IMR-90 (cell line): ENCODE data around the gene KCNK10. TPM values are rescaled to one million over a fixed set of nuclear protein-coding genes. Genes with fewer than 3 reads are reported as not detected.

Source experiments
- ATAC-seq: fragments of 200-7000 bp; cut with Tn5 transposase; 2 replicates; pipeline ENCODE4 v1.9.1; 2020; ENCODE audit warnings: low read depth, mild to moderate bottlenecking, moderate library complexity
- BruUV-seq: library from RNA; stranded (reverse); fragments of 400-500 nt; replicated peaks from 2 replicates; lab custom pipeline; 2021; lab: Mats Ljungman, UMichigan
- CTCF ChIA-PET: fragments of 300-600 bp; formaldehyde crosslinking; extraction: SDS; loops from one replicate; lab custom pipeline; 2021; ENCODE audit warnings: antibody characterized with exemption; lab: Yijun Ruan, JAX
- POLR2A ChIA-PET: fragments of 300-600 bp; sonication (Branson Sonifier 250); formaldehyde crosslinking; loops from one replicate; lab custom pipeline; 2022; ENCODE audit warnings: antibody characterized with exemption; ENCODE audit not compliant: unreplicated experiment; lab: Charles Lee
- DNase-seq: peaks from one replicate; pipeline ENCODE4 v3.0.0; 2013
- H2AFZ ChIP-seq: replicated peaks from 2 replicates; pipeline ENCODE3; 2013; ENCODE audit warnings: low read length, mild to moderate bottlenecking; ENCODE audit not compliant: poor library complexity
- H2AK5ac ChIP-seq: 2 replicates; pipeline ENCODE4 v1.6.1; 2013; ENCODE audit warnings: low read depth, low read length, inconsistent platforms
- H2AK9ac ChIP-seq: replicated peaks from 2 replicates; pipeline ENCODE3; 2013; ENCODE audit warnings: mild to moderate bottlenecking, low read depth, low read length, moderate library complexity; ENCODE audit not compliant: poor library complexity
- H2BK120ac ChIP-seq: 2 replicates; pipeline ENCODE4 v1.6.1; 2013; ENCODE audit warnings: low read depth, low read length, inconsistent platforms
- H2BK15ac ChIP-seq: 3 replicates; pipeline ENCODE4 v1.6.1; 2013; ENCODE audit warnings: low read depth, low read length, inconsistent platforms
- H2BK20ac ChIP-seq: 2 replicates; pipeline ENCODE4 v1.6.1; 2013; ENCODE audit warnings: low read depth, mild to moderate bottlenecking, inconsistent platforms, low read length, moderate library complexity
- H2BK5ac ChIP-seq: 2 replicates; pipeline ENCODE4 v1.6.1; 2013; ENCODE audit warnings: mild to moderate bottlenecking, low read depth, low read length, inconsistent platforms; ENCODE audit not compliant: poor library complexity, severe bottlenecking
- H3K14ac ChIP-seq: replicated peaks from 2 replicates; pipeline ENCODE4 v1.6.1; 2013; ENCODE audit warnings: low read depth, low read length, inconsistent platforms
- H3K18ac ChIP-seq: 2 replicates; pipeline ENCODE4 v1.6.1; 2013; ENCODE audit warnings: low read depth, low read length, control low read depth
- H3K23ac ChIP-seq: 2 replicates; pipeline ENCODE4 v1.6.1; 2013; ENCODE audit warnings: low read depth, low read length, inconsistent platforms
- H3K27ac ChIP-seq: 2 replicates; pipeline ENCODE4 v1.5.1; 2013; ENCODE audit warnings: mild to moderate bottlenecking, control low read depth, low read length; ENCODE audit not compliant: insufficient read depth
- H3K27me3 ChIP-seq: 2 replicates; pipeline ENCODE4 v1.6.1; 2013; ENCODE audit warnings: low read length; ENCODE audit not compliant: control insufficient read depth, insufficient read depth
- H3K36me3 ChIP-seq: 2 replicates; pipeline ENCODE4 v1.6.1; 2013; ENCODE audit warnings: low read length, mixed read lengths; ENCODE audit not compliant: control insufficient read depth, insufficient read depth
- H3K4ac ChIP-seq: 2 replicates; pipeline ENCODE4 v1.6.1; 2013; ENCODE audit warnings: low read depth, low read length, inconsistent platforms
- H3K4me1 ChIP-seq: 2 replicates; pipeline ENCODE4 v1.6.1; 2013; ENCODE audit warnings: low read length, mixed read lengths; ENCODE audit not compliant: control insufficient read depth, insufficient read depth
- H3K4me2 ChIP-seq: 2 replicates; pipeline ENCODE4 v1.6.1; 2013; ENCODE audit warnings: low read depth, mild to moderate bottlenecking, control low read depth, low read length, moderate library complexity
- H3K4me3 ChIP-seq: 2 replicates; pipeline ENCODE4 v1.5.1; 2013; ENCODE audit warnings: low read depth, mild to moderate bottlenecking, control low read depth, low read length, moderate library complexity; ENCODE audit not compliant: insufficient read depth
- H3K56ac ChIP-seq: 2 replicates; pipeline ENCODE4 v1.6.1; 2013; ENCODE audit warnings: low read length, inconsistent platforms; ENCODE audit not compliant: insufficient read depth; ENCODE audit errors: extremely low read depth
- H3K79me1 ChIP-seq, 2 experiments: 2 replicates each; pipeline ENCODE4 v1.6.1; 2013; ENCODE audit warnings: low read length in 2 of 2, inconsistent platforms in 1 of 2, low read depth in 1 of 2
- H3K9ac ChIP-seq: 2 replicates; pipeline ENCODE4 v1.6.1; 2013; ENCODE audit warnings: low read depth, low read length, control low read depth
- H3K9me1 ChIP-seq: 2 replicates; pipeline ENCODE4 v1.6.1; 2013; ENCODE audit warnings: low read length, inconsistent platforms; ENCODE audit not compliant: insufficient read depth
- H3K9me3 ChIP-seq: 2 replicates; pipeline ENCODE4 v1.6.1; 2013; ENCODE audit warnings: low read length; ENCODE audit not compliant: control insufficient read depth, insufficient read depth
- H4K20me1 ChIP-seq: 2 replicates; pipeline ENCODE4 v1.6.1; 2013; ENCODE audit warnings: low read length, inconsistent platforms; ENCODE audit not compliant: insufficient read depth
- H4K5ac ChIP-seq: 2 replicates; pipeline ENCODE4 v1.6.1; 2013; ENCODE audit warnings: mild to moderate bottlenecking, low read depth, low read length, control low read depth
- H4K8ac ChIP-seq, 2 experiments: 2 replicates each; pipeline ENCODE4 v1.6.1; 2013; ENCODE audit warnings: low read depth in 2 of 2, low read length in 2 of 2, control low read depth in 1 of 2, inconsistent platforms in 1 of 2
- H4K91ac ChIP-seq: 2 replicates; pipeline ENCODE4 v1.6.1; 2013; ENCODE audit warnings: low read depth, low read length, inconsistent platforms; ENCODE audit not compliant: insufficient read depth
- BHLHE40 ChIP-seq: fragments of 150-350 bp; IDR thresholded peaks from 2 replicates; pipeline ENCODE4 v1.6.1; 2016; ENCODE audit warnings: mild to moderate bottlenecking, low read depth, low read length
- CEBPB ChIP-seq: IDR thresholded peaks from 2 replicates; pipeline ENCODE4 v1.6.1; 2012; ENCODE audit warnings: low read depth, low read length, improper control_type of control experiment
- CHD1 ChIP-seq: IDR thresholded peaks from 2 replicates; pipeline ENCODE4 v1.6.1; 2012; ENCODE audit warnings: low read depth, low read length, improper control_type of control experiment
- ELK1 ChIP-seq: fragments of 150-350 bp; IDR thresholded peaks from 2 replicates; pipeline ENCODE4 v1.6.1; 2016; ENCODE audit warnings: low read depth, mild to moderate bottlenecking, low read length, moderate library complexity, borderline replicate concordance
- FOS ChIP-seq: fragments of 150-350 bp; IDR thresholded peaks from 2 replicates; pipeline ENCODE4 v1.6.1; 2016; ENCODE audit warnings: low read depth, low read length
- MAFK ChIP-seq: IDR thresholded peaks from 2 replicates; pipeline ENCODE4 v1.6.1; 2012; ENCODE audit warnings: low read depth, low read length, improper control_type of control experiment
- MAZ ChIP-seq: IDR thresholded peaks from 2 replicates; pipeline ENCODE4 v1.6.1; 2012; ENCODE audit warnings: low read depth, mild to moderate bottlenecking, low read length, improper control_type of control experiment, moderate library complexity, borderline replicate concordance
- MXI1 ChIP-seq: IDR thresholded peaks from 2 replicates; pipeline ENCODE4 v1.6.1; 2012; ENCODE audit warnings: low read depth, mild to moderate bottlenecking, low read length, moderate library complexity, borderline replicate concordance
- NFE2L2 ChIP-seq: fragments of 150-350 bp; IDR thresholded peaks from 2 replicates; pipeline ENCODE4 v1.6.1; 2016; ENCODE audit warnings: low read depth, mild to moderate bottlenecking, low read length
- POLR2A ChIP-seq: IDR thresholded peaks from 2 replicates; pipeline ENCODE4 v1.6.1; 2012; ENCODE audit warnings: mild to moderate bottlenecking, low read depth, low read length
- RAD21 ChIP-seq: IDR thresholded peaks from 2 replicates; pipeline ENCODE4 v1.6.1; 2012; ENCODE audit warnings: low read length, improper control_type of control experiment
- RCOR1 ChIP-seq: IDR thresholded peaks from 2 replicates; pipeline ENCODE4 v1.6.1; 2012; ENCODE audit warnings: mild to moderate bottlenecking, low read length, improper control_type of control experiment; ENCODE audit not compliant: insufficient replicate concordance
- RFX5 ChIP-seq: IDR thresholded peaks from 2 replicates; pipeline ENCODE4 v1.8.0; 2012; ENCODE audit warnings: low read depth, mild to moderate bottlenecking, low read length, moderate library complexity
- SMC3 ChIP-seq: fragments of 150-350 bp; IDR thresholded peaks from 2 replicates; pipeline ENCODE4 v1.6.1; 2016; ENCODE audit warnings: low read depth, mild to moderate bottlenecking, antibody characterized with exemption, low read length, moderate library complexity
- USF2 ChIP-seq: fragments of 150-350 bp; IDR thresholded peaks from 2 replicates; pipeline ENCODE4 v1.6.1; 2017; ENCODE audit warnings: mild to moderate bottlenecking, antibody characterized with exemption, low read length, low read depth
- WGBS, 2 experiments: methylation state at CpG; one replicate each; pipeline versions ENCODE4 v1.1.5 to v1.1.7; 2013; ENCODE audit warnings: missing lambda C conversion rate in 2 of 2; ENCODE audit not compliant: insufficient read length in 1 of 2; ENCODE audit errors: extremely low coverage in 2 of 2; 5-methylcytosine and 5-hydroxymethylcytosine counted together
- dilution Hi-C: fragments of 300-500 bp; cut with HindIII; formaldehyde crosslinking; loops from one replicate; pipeline ENCODE4 v1.14.3; 2018; ENCODE audit warnings: low sequenced_read_pairs; ENCODE audit not compliant: unreplicated experiment
- in situ Hi-C: fragments of 300-500 bp; cut with MboI; formaldehyde crosslinking; loops from 3 replicates; pipeline ENCODE4 v1.14.3; 2019; ENCODE audit warnings: low sequenced_read_pairs, inconsistent platforms, mixed read lengths
- intact Hi-C: fragments of 100-400 bp; cut with micrococcal nuclease; formaldehyde crosslinking; loops from 2 replicates; pipeline ENCODE4 v1.10.0; 2022
- polyA plus RNA-seq, 3 experiments: library from polyadenylated mRNA; depleted of rRNA; stranded (reverse); fragments of >200 nt; gene quantifications; 2 replicates each; pipeline ENCODE4 v1.2.3, GENCODE V29; 2012; ENCODE audit warnings: low replicate concordance in 1 of 3
- total RNA-seq: library from RNA; depleted of rRNA; stranded (reverse); fragments of >200 nt; gene quantifications from 2 replicates; pipeline ENCODE4 v1.2.3, GENCODE V29; 2012
- TF ChIP-seq, protein P1 (sequence below): conservative IDR thresholded peaks from 2 replicates; pipeline ENCODE4 v1.5.1; 2012; ENCODE audit warnings: mild to moderate bottlenecking, low read depth, low read length, improper control_type of control experiment

The KCNK10 gene
- total and polyA plus RNA-seq, 2 of the 4 experiments (the other 2 are of a cell fraction) = not detected

DNA sequence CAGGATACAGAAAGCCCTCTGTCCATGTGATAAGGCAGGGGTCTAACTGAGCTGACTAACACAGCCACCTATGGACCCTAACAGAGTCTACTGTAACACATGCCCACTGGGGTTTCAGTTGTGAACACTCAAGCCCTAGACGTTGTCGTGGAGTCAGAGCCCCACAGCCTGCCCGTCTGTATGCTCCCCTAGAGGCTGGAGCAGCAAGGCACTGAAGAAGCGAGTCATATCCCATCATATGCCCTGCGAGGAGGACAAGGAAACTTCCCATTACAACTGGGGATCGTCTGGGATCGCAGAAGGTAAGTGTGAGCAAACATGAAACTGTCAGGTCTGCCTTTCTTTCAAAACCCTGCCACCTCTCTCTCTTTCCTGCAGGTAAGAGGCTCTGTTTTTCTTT, 180.1 kb downstream of the KCNK10 start:
- Histone ChIP-seq H3K4ac (no peak overlapping the region), H3K4me3 (no peak overlapping the region), H3K23ac (no peak overlapping the region), H3K9me3 (peaks cover 9% of the 10 kb centered on the region; the same call in 1 of the 2 replicates), H3K79me1 (no peaks in the 10 kb centered on the region), H2AK9ac (no peak overlapping the region), H3K9ac (no peak overlapping the region), H2BK5ac (no peak overlapping the region), H3K18ac (no peak overlapping the region), H3K4me1 (no peaks in the 10 kb centered on the region), H4K20me1 (no peaks in the 10 kb centered on the region), H2BK120ac (no peak overlapping the region), H2BK15ac (no peak overlapping the region), H3K14ac (no peak overlapping the region), H2AK5ac (no peak overlapping the region), H3K27ac (no peak overlapping the region), H3K9me1 (no peaks in the 10 kb centered on the region), H3K27me3 (no peaks in the 10 kb centered on the region), H4K8ac (no peak overlapping the region), H3K4me2 (no peak overlapping the region), H3K36me3 (no peaks in the 10 kb centered on the region), H2BK20ac (no peak overlapping the region), H4K5ac (no peak overlapping the region), H3K56ac (no peak overlapping the region), H2AFZ (no peak overlapping the region), H4K91ac (no peak overlapping the region)
- WGBS, 2 experiments = 46% methylated on average over 2 of the region's 7 CpGs; no CpG with 5 or more reads in 1 of the 2 experiments
- no TSS peak for BruUV-seq
- ChIA-PET CTCF (no interaction called here), POLR2A (no interaction called here)
- ATAC-seq (no peak), DNase-seq (no peak)
- dilution Hi-C loops = no loop called here
- intact Hi-C loops = no loop called here
- in situ Hi-C loops = no loop called here
- TF ChIP-seq ELK1 = no peak
- TF ChIP-seq MAFK = no peak
- TF ChIP-seq BHLHE40 = no peak
- no peak for TF ChIP-seq FOS
- no peak for TF ChIP-seq MAZ
- no peak for TF ChIP-seq CEBPB
- no peak for TF ChIP-seq CHD1
- TF ChIP-seq MXI1 = no peak
- TF ChIP-seq, protein P1, sequence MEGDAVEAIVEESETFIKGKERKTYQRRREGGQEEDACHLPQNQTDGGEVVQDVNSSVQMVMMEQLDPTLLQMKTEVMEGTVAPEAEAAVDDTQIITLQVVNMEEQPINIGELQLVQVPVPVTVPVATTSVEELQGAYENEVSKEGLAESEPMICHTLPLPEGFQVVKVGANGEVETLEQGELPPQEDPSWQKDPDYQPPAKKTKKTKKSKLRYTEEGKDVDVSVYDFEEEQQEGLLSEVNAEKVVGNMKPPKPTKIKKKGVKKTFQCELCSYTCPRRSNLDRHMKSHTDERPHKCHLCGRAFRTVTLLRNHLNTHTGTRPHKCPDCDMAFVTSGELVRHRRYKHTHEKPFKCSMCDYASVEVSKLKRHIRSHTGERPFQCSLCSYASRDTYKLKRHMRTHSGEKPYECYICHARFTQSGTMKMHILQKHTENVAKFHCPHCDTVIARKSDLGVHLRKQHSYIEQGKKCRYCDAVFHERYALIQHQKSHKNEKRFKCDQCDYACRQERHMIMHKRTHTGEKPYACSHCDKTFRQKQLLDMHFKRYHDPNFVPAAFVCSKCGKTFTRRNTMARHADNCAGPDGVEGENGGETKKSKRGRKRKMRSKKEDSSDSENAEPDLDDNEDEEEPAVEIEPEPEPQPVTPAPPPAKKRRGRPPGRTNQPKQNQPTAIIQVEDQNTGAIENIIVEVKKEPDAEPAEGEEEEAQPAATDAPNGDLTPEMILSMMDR = no peak
- no peak for TF ChIP-seq RFX5
- no peak for TF ChIP-seq RCOR1
- TF ChIP-seq USF2 = no peak
- no peak for TF ChIP-seq SMC3
- no peak for TF ChIP-seq POLR2A
- TF ChIP-seq RAD21 = no peak
- no peak for TF ChIP-seq NFE2L2
